ENCODE results near the gene MAGI1. TPM values are rescaled to one million over a fixed set of nuclear protein-coding genes. Genes with fewer than 3 reads are reported as not detected.

Gene MAGI1
- total RNA-seq, 1 experiment from 2014 or later = 58.2 TPM

GRCh38 chr3:66037330-66037985 is 1.3 kb downstream of the MAGI1 start:
- TF ChIP-seq ZNF232 (CRISPR knock-in tag; IDR thresholded peaks at IDR 0.05) = 0 out of 2 replicates have a peak, but pooled peaks have one; percentile 26
- TF ChIP-seq, protein P1, sequence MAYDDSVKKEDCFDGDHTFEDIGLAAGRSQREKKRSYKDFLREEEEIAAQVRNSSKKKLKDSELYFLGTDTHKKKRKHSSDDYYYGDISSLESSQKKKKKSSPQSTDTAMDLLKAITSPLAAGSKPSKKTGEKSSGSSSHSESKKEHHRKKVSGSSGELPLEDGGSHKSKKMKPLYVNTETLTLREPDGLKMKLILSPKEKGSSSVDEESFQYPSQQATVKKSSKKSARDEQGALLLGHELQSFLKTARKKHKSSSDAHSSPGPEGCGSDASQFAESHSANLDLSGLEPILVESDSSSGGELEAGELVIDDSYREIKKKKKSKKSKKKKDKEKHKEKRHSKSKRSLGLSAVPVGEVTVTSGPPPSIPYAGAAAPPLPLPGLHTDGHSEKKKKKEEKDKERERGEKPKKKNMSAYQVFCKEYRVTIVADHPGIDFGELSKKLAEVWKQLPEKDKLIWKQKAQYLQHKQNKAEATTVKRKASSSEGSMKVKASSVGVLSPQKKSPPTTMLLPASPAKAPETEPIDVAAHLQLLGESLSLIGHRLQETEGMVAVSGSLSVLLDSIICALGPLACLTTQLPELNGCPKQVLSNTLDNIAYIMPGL (CRISPR knock-in tag; IDR thresholded peaks at IDR 0.05) = peak; percentile 64
- TF ChIP-seq, protein P2, sequence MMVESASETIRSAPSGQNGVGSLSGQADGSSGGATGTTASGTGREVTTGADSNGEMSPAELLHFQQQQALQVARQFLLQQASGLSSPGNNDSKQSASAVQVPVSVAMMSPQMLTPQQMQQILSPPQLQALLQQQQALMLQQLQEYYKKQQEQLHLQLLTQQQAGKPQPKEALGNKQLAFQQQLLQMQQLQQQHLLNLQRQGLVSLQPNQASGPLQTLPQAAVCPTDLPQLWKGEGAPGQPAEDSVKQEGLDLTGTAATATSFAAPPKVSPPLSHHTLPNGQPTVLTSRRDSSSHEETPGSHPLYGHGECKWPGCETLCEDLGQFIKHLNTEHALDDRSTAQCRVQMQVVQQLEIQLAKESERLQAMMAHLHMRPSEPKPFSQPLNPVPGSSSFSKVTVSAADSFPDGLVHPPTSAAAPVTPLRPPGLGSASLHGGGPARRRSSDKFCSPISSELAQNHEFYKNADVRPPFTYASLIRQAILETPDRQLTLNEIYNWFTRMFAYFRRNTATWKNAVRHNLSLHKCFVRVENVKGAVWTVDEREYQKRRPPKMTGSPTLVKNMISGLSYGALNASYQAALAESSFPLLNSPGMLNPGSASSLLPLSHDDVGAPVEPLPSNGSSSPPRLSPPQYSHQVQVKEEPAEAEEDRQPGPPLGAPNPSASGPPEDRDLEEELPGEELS (CRISPR knock-in tag; IDR thresholded peaks at IDR 0.05) = no peak
- no peak for TF ChIP-seq ATF3 (CRISPR knock-in tag; conservative IDR thresholded peaks at IDR 0.05)
- no peak for TF ChIP-seq STAT6 (CRISPR knock-in tag; conservative IDR thresholded peaks at IDR 0.05; ENCODE audit: low read depth)
- 0 out of 2 replicates have a peak, but pooled peaks have one; percentile 48 for TF ChIP-seq AFF4 (CRISPR knock-in tag; IDR thresholded peaks at IDR 0.05; ENCODE audit: borderline replicate concordance)
- 0 out of 2 replicates have a peak, but pooled peaks have one; percentile 10 for TF ChIP-seq KAT7 (CRISPR knock-in tag; IDR thresholded peaks at IDR 0.05; ENCODE audit: borderline replicate concordance)
- TF ChIP-seq NFATC4 (CRISPR knock-in tag; IDR thresholded peaks at IDR 0.05) = no peak
- TF ChIP-seq, protein P3, sequence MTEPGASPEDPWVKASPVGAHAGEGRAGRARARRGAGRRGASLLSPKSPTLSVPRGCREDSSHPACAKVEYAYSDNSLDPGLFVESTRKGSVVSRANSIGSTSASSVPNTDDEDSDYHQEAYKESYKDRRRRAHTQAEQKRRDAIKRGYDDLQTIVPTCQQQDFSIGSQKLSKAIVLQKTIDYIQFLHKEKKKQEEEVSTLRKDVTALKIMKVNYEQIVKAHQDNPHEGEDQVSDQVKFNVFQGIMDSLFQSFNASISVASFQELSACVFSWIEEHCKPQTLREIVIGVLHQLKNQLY (CRISPR knock-in tag; IDR thresholded peaks at IDR 0.05) = no peak
- no peak for TF ChIP-seq ERG (CRISPR knock-in tag; IDR thresholded peaks at IDR 0.05)
- no peaks in the 10 kb centered on the region; the same call in 1 of the 2 replicates for H3K27me3 Mint-ChIP-seq (ENCODE audit: low read depth)
- H3K9me3 Mint-ChIP-seq = no peaks in the 10 kb centered on the region
- ChIA-PET CTCF (interaction anchor here (0.8 to 2.3 kb wide), 11 partner anchors 16 to 189 kb away, joined by 3 to 12 read pairs (median 4); no protein-coding TSS in a partner anchor), POLR2A (interaction anchor here (0.6 to 3.0 kb wide), 9 partner anchors 15 to 135 kb away, joined by 3 to 18 read pairs (median 6); no protein-coding TSS in a partner anchor)
- ATAC-seq (peak; percentile 56), DNase-seq (ENCODE audit: low spot score) (peak; percentile 65)
- peaks cover 5% of the 10 kb centered on the region; the same call in 1 of the 2 replicates for H3K36me3 Mint-ChIP-seq
- H3K27ac Mint-ChIP-seq = peak overlapping the region; percentile 66
- peaks cover 58% of the 10 kb centered on the region for H3K4me1 Mint-ChIP-seq
- peak overlapping the region; percentile 98 for H3K4me3 Mint-ChIP-seq

Measured in WTC11 (cell line).